ENCODE data around the gene CFAP61.
A peak's percentile ranks its signal among the peaks of the same experiment; 100 is the strongest.

The CFAP61 gene

GRCh38 chr20:20368418-20369249 is 316.3 kb downstream of the CFAP61 start:
- peak; percentile 26 for DNase-seq

GRCh38 chr20:20369250-20370093 is 317.1 kb downstream of the CFAP61 start:
- peak; percentile 39 for DNase-seq

- peak; percentile 39 for DNase-seq
These were observed 317.8 kb downstream of the CFAP61 start for GRCh38 chr20:20370094-20370575.

- DNase-seq: peak; percentile 12
These were observed 318.8 kb downstream of the CFAP61 start for GRCh38 chr20:20371083-20371482.

GRCh38 chr20:20371681-20372080 is 319.3 kb downstream of the CFAP61 start:
- DNase-seq: no peak

GRCh38 chr20:20373091-20373571 is 320.8 kb downstream of the CFAP61 start:
- peak; percentile 59 for DNase-seq

- peak; percentile 39 for DNase-seq
These were observed 323.5 kb downstream of the CFAP61 start for GRCh38 chr20:20375862-20376261.

GRCh38 chr20:20386192-20386591 is 333.9 kb downstream of the CFAP61 start:
- no peak for DNase-seq

GRCh38 chr20:20390393-20390792 is 338.1 kb downstream of the CFAP61 start:
- DNase-seq: no peak

- no peak for DNase-seq
These were observed 338.8 kb downstream of the CFAP61 start for GRCh38 chr20:20391115-20391514.

GRCh38 chr20:20391766-20392165 is 339.4 kb downstream of the CFAP61 start:
- no peak for DNase-seq

- no peak for DNase-seq
These were observed 341.1 kb downstream of the CFAP61 start for GRCh38 chr20:20393207-20394120.

GRCh38 chr20:20395087-20395486 is 342.8 kb downstream of the CFAP61 start:
- DNase-seq: no peak

GRCh38 chr20:20395903-20396568 is 343.7 kb downstream of the CFAP61 start:
- DNase-seq: peak; percentile 70

GRCh38 chr20:20396794-20397193 is 344.5 kb downstream of the CFAP61 start:
- no peak for DNase-seq

- no peak for DNase-seq
These were observed 345.8 kb downstream of the CFAP61 start for GRCh38 chr20:20398123-20398522.

GRCh38 chr20:20399531-20400500 is 347.5 kb downstream of the CFAP61 start:
- no peak for DNase-seq

- DNase-seq: no peak
These were observed 349.7 kb downstream of the CFAP61 start for GRCh38 chr20:20401991-20402390.

GRCh38 chr20:20404633-20405032 is 352.3 kb downstream of the CFAP61 start:
- no peak for DNase-seq

GRCh38 chr20:20405623-20406022 is 353.3 kb downstream of the CFAP61 start:
- no peak for DNase-seq

GRCh38 chr20:20406306-20406705 is 354.0 kb downstream of the CFAP61 start:
- DNase-seq: no peak
